Vagina (tissue), 2 donors: ENCODE results near the gene SAMD4A. TPM values are rescaled to one million over a fixed set of nuclear protein-coding genes. Genes with fewer than 3 reads are reported as not detected.
"Not testable (repeated sequence)": the region's sequence is repeated elsewhere in the genome, so short reads cannot be mapped to it uniquely, and the experiment has no call there.

Experiments used
- DNase-seq, 2 donors: peaks; one replicate each; pipeline ENCODE4 v3.0.0-alpha.2; 2017; ENCODE audit errors: extremely low spot score in 2 of 2
- H3K27ac ChIP-seq: fragments of 200-600 bp; sonication (generic); one replicate; pipeline ENCODE4 v1.5.1; 2019
- H3K27me3 ChIP-seq: fragments of 200-600 bp; sonication (generic); one replicate; pipeline ENCODE4 v1.5.1; 2019
- H3K36me3 ChIP-seq, 2 donors: fragments of 200-600 bp; sonication (generic); one replicate each; pipeline ENCODE4 v1.5.1; 2017 to 2019
- H3K4me1 ChIP-seq: fragments of 200-600 bp; sonication (generic); one replicate; pipeline ENCODE4 v1.5.1; 2019
- H3K4me3 ChIP-seq, 2 donors: fragments of 200-600 bp; sonication (generic); 1 replicate in 1 of 2; 2 replicates in 1 of 2; pipeline ENCODE4 v1.5.1; 2016 to 2019
- H3K9me3 ChIP-seq: fragments of 200-600 bp; sonication (generic); one replicate; pipeline ENCODE4 v1.5.1; 2019
- CTCF ChIP-seq, 3 experiments: fragments of 450-650 bp in 2 of 3; fragments of 200-600 bp in 1 of 3; sonication (generic) in 1 of 3; IDR thresholded peaks; one replicate each; pipeline ENCODE4 v1.5.1; 2017 to 2019; ENCODE audit warnings: antibody characterized with exemption in 3 of 3, mild to moderate bottlenecking in 2 of 3, moderate library complexity in 2 of 3
- POLR2A ChIP-seq, 2 donors: fragments of 450-650 bp; IDR thresholded peaks; one replicate each; pipeline ENCODE4 v1.6.1; 2017; ENCODE audit warnings: antibody characterized with exemption in 2 of 2, mild to moderate bottlenecking in 2 of 2, moderate library complexity in 2 of 2
- POLR2AphosphoS5 ChIP-seq, 2 donors: sonication (generic); formaldehyde crosslinking; IDR thresholded peaks; one replicate each; pipeline ENCODE4 v1.9.0; 2017; ENCODE audit warnings: antibody characterized with exemption in 2 of 2, mild to moderate bottlenecking in 2 of 2, low read depth in 1 of 2; ENCODE audit not compliant: insufficient read depth in 1 of 2
- intact Hi-C: fragments of 100-400 bp; cut with DNase I; formaldehyde crosslinking; loops from one replicate; pipeline ENCODE4 v1.15.1; 2023
- total RNA-seq: library from RNA; depleted of rRNA; stranded (reverse); fragments of >200 nt; gene quantifications from one replicate; pipeline ENCODE4 v1.2.3, GENCODE V29; 2016

The SAMD4A gene
- total RNA-seq, 1 donor from 2014 or later, result 43.0 TPM

- Histone ChIP-seq H3K4me3 (no peak overlapping the region), H3K27me3 (no peaks in the 10 kb centered on the region), H3K27ac (no peak overlapping the region), H3K4me1 (peaks cover 25% of the 10 kb centered on the region), H3K36me3 (no peaks in the 10 kb centered on the region), H3K9me3 (no peaks in the 10 kb centered on the region)
- no peak for TF ChIP-seq CTCF (IDR thresholded peaks at IDR 0.05)
- TF ChIP-seq POLR2AphosphoS5 (IDR thresholded peaks at IDR 0.05; ENCODE audit: insufficient read depth in 1 of 2, low read depth in 1 of 2), result no peak
- no peak for TF ChIP-seq POLR2A (IDR thresholded peaks at IDR 0.05)
- no peak for DNase-seq
- intact Hi-C loops, result no loop called here
Measured at GRCh38 chr14:54622192-54622958, 55.4 kb downstream of the SAMD4A start.

GRCh38 chr14:54623279-54624004 lies 56.5 kb downstream of the SAMD4A start:
- no peaks in the 10 kb centered on the region for H3K9me3 ChIP-seq
- TF ChIP-seq POLR2A (IDR thresholded peaks at IDR 0.05), result no peak
- TF ChIP-seq POLR2AphosphoS5 (IDR thresholded peaks at IDR 0.05; ENCODE audit: insufficient read depth in 1 of 2, low read depth in 1 of 2), result no peak
- TF ChIP-seq CTCF (IDR thresholded peaks at IDR 0.05), result no peak
- intact Hi-C loops, result no loop called here
- DNase-seq, result no peak
- no peak overlapping the region for H3K27ac ChIP-seq
- no peaks in the 10 kb centered on the region for H3K27me3 ChIP-seq
- H3K4me3 ChIP-seq, result no peak overlapping the region
- H3K4me1 ChIP-seq, result peaks cover 36% of the 10 kb centered on the region
- H3K36me3 ChIP-seq, result no peaks in the 10 kb centered on the region

GRCh38 chr14:54624005-54624358 lies 57.1 kb downstream of the SAMD4A start:
- DNase-seq, H3K9me3 ChIP-seq, intact Hi-C loops, H3K27me3 ChIP-seq, H3K27ac ChIP-seq, H3K4me3 ChIP-seq, H3K36me3 ChIP-seq: not testable (repeated sequence)
- H3K4me1 ChIP-seq, result peaks cover 41% of the 10 kb centered on the region

GRCh38 chr14:54625112-54625511 lies 58.2 kb downstream of the SAMD4A start:
- no peak for DNase-seq
- intact Hi-C loops, result no loop called here
- TF ChIP-seq POLR2A (IDR thresholded peaks at IDR 0.05) (no peak), CTCF (IDR thresholded peaks at IDR 0.05) (no peak), POLR2AphosphoS5 (IDR thresholded peaks at IDR 0.05; ENCODE audit: insufficient read depth in 1 of 2, low read depth in 1 of 2) (no peak)
- H3K27me3 ChIP-seq, result no peaks in the 10 kb centered on the region
- H3K4me3 ChIP-seq, result no peak overlapping the region
- no peaks in the 10 kb centered on the region for H3K36me3 ChIP-seq
- peaks cover 45% of the 10 kb centered on the region for H3K4me1 ChIP-seq
- no peaks in the 10 kb centered on the region for H3K9me3 ChIP-seq
- H3K27ac ChIP-seq, result no peak overlapping the region

GRCh38 chr14:54627219-54627539 lies 60.3 kb downstream of the SAMD4A start:
- peak overlapping the region; percentile 45 for H3K27ac ChIP-seq
- no peaks in the 10 kb centered on the region for H3K27me3 ChIP-seq
- intact Hi-C loops, result no loop called here
- no peak for DNase-seq
- TF ChIP-seq CTCF (IDR thresholded peaks at IDR 0.05), result no peak
- TF ChIP-seq POLR2AphosphoS5 (IDR thresholded peaks at IDR 0.05; ENCODE audit: insufficient read depth in 1 of 2, low read depth in 1 of 2), result no peak
- TF ChIP-seq POLR2A (IDR thresholded peaks at IDR 0.05), result no peak
- H3K4me3 ChIP-seq, result no peak overlapping the region
- no peaks in the 10 kb centered on the region for H3K36me3 ChIP-seq
- H3K9me3 ChIP-seq, result no peaks in the 10 kb centered on the region
- H3K4me1 ChIP-seq, result peaks cover 45% of the 10 kb centered on the region
